Measurements from ENCODE around the gene VPS36. TPM values are rescaled to one million over a fixed set of nuclear protein-coding genes. Genes with fewer than 3 reads are reported as not detected.
"Not testable (repeated sequence)": the region's sequence is repeated elsewhere in the genome, so short reads cannot be mapped to it uniquely, and the experiment has no call there.

Gene VPS36
- total RNA-seq, 1 donor from 2014 or later: 30.4 TPM

DNA sequence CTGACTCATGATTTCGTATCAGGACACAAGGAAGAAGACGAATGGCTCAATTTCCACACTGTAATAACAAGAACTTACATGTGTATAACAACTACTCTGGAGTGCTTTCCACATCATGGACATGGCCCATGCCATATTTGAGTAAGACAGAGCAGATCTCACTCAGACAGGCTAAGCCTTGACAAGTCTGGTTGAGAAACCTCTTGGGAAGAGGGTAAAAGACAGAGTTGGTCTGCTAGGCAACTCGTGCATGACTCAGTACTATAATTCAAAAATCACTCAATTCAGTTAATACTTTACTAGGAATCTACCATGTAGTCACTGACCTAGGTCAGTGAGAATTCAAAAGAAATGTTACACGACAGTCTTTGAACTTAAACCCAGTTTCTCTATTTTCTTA lies 38.8 kb downstream of the VPS36 start:
- Mint-ChIP-seq H3K9me3 (ENCODE audit: low read depth) (no peaks in the 10 kb centered on the region), H3K27ac (ENCODE audit: unreplicated experiment) (peak overlapping the region; percentile 70), H3K36me3 (ENCODE audit: low read depth) (peaks cover 4% of the 10 kb centered on the region), H3K27me3 (ENCODE audit: low read depth) (no peaks in the 10 kb centered on the region), H3K4me1 (ENCODE audit: low read depth) (peaks cover 39% of the 10 kb centered on the region), H3K4me3 (ENCODE audit: unreplicated experiment) (no peak overlapping the region)
- no peak for DNase-seq (ENCODE audit: low spot score)
- TF ChIP-seq, protein P1, sequence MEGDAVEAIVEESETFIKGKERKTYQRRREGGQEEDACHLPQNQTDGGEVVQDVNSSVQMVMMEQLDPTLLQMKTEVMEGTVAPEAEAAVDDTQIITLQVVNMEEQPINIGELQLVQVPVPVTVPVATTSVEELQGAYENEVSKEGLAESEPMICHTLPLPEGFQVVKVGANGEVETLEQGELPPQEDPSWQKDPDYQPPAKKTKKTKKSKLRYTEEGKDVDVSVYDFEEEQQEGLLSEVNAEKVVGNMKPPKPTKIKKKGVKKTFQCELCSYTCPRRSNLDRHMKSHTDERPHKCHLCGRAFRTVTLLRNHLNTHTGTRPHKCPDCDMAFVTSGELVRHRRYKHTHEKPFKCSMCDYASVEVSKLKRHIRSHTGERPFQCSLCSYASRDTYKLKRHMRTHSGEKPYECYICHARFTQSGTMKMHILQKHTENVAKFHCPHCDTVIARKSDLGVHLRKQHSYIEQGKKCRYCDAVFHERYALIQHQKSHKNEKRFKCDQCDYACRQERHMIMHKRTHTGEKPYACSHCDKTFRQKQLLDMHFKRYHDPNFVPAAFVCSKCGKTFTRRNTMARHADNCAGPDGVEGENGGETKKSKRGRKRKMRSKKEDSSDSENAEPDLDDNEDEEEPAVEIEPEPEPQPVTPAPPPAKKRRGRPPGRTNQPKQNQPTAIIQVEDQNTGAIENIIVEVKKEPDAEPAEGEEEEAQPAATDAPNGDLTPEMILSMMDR (IDR thresholded peaks at IDR 0.05): no peak

DNA sequence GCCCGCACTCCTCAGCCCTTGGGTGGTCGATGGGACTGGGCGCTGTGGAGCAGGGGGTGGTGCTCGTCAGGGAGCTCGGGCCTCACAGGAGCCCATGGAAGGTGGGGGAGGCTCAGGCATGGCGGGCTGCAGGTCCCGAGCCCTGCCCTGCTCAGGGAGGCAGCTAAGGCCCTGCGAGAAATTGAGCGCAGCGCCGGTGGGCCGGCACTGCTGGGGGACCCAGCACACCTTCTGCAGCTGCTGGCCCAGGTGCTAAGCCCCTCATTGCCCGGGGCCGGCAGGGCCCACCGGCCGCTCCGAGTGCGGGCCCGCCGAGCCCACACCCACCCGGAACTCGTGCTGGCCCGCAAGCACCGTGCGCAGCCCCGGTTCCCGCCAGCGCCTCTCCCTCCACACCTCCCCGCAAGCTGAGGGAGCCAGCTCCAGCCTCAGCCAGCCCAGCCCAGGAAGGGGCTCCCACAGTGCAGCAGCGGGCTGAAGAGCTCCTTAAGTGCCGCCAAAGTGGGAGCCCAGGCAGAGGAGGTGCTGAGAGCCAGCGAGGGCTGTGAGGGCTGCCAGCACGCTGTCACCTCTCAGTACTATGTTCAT lies 42.3 kb downstream of the VPS36 start:
- DNase-seq (ENCODE audit: low spot score); H3K4me3 Mint-ChIP-seq (ENCODE audit: unreplicated experiment); H3K9me3 Mint-ChIP-seq (ENCODE audit: low read depth); H3K27me3 Mint-ChIP-seq (ENCODE audit: low read depth); H3K27ac Mint-ChIP-seq (ENCODE audit: unreplicated experiment); H3K36me3 Mint-ChIP-seq (ENCODE audit: low read depth): not testable (repeated sequence)
- H3K4me1 Mint-ChIP-seq (ENCODE audit: low read depth): peaks cover 38% of the 10 kb centered on the region

DNA sequence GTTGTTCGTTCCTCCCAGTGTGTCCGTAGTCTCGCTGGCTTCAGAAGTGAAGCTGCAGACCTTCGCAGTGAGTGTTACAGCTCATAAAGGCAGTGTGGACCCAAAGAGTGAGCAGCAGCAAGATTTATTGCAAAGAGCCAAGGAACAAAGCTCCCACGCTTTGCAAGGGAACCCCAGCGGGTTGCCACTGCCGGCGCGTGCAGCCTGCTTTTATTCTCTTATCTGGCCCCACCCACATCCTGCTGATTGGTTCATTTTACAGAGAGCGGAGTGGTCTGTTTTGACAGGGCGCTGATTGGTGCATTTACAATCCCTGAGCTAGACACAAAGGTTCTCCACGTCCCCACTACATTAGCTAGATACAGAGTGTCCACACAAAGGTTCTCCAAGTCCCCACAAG lies 43.0 kb downstream of the VPS36 start:
- H3K36me3 Mint-ChIP-seq (ENCODE audit: low read depth); H3K9me3 Mint-ChIP-seq (ENCODE audit: low read depth); H3K4me3 Mint-ChIP-seq (ENCODE audit: unreplicated experiment); DNase-seq (ENCODE audit: low spot score); H3K27me3 Mint-ChIP-seq (ENCODE audit: low read depth); H3K27ac Mint-ChIP-seq (ENCODE audit: unreplicated experiment): not testable (repeated sequence)
- H3K4me1 Mint-ChIP-seq (ENCODE audit: low read depth): peaks cover 38% of the 10 kb centered on the region

DNA sequence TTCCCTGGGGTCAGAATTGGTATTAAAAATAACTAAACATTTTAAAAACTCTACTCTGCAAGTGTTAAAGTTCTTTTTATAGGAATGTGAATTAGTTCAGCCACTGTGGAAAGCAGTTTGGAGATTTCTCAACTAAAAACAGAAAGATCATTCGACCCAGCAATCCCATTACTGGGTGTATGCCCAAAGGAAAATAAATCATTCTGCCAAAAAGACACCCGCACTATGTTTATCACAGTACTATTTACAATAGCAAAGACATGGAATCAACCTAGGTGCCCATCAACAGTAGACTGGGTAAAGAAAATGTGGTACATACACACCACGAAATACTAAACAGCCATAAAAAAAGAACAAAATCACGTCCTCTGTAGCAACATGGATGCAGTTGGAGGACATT lies 43.8 kb downstream of the VPS36 start:
- Mint-ChIP-seq H3K4me3 (ENCODE audit: unreplicated experiment) (peak overlapping the region; percentile 68), H3K4me1 (ENCODE audit: low read depth) (peaks cover 29% of the 10 kb centered on the region), H3K27me3 (ENCODE audit: low read depth) (no peaks in the 10 kb centered on the region), H3K9me3 (ENCODE audit: low read depth) (no peaks in the 10 kb centered on the region), H3K36me3 (ENCODE audit: low read depth) (peaks cover 1% of the 10 kb centered on the region), H3K27ac (ENCODE audit: unreplicated experiment) (peak overlapping the region; percentile 57)
- TF ChIP-seq, protein P1 (IDR thresholded peaks at IDR 0.05): no peak
- no peak for DNase-seq (ENCODE audit: low spot score)

DNA sequence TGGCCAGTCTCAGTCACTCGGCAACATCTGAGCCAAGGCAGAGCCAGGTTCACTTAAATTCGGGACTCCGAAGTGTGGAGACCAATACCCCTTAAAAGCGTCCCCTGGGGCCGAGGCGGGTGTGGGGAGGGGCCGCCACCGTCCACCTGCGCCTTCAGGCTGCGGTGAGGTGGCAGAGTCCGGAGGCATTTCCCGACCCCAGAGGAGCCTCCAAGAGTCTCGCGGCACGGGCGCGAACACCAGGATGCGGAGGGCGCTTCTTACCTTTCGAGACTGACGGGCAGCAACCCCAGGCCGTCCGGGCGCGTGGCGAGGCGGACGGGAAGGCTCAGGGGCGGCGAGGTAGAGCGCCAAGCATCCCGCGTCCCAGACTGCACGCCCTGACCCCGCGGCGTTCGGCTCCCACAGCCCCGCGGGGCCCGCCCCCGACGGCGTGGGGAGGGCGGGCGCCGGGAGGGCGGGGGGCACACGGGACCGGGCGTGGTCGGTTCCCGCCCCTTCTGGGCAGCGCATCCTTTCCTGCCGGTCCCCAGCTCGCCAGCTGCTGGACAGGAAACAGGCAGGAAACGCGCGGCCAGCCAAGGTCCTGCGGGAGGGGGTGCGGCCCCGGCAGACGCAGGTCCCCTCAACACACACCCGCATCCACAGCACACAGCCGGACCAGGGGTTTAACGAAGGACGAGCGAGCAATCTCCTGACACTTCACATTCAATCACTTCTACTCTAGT lies 44.5 kb downstream of the VPS36 start, which contains the start of gene THSD1:
Gene THSD1 (minus strand): TSS at position 406 of the 728 bp plus-strand sequence. CDS start 3,572 bp downstream, outside the sequence.
- no peaks in the 10 kb centered on the region for H3K27me3 Mint-ChIP-seq (ENCODE audit: low read depth)
- TF ChIP-seq, protein P1 (IDR thresholded peaks at IDR 0.05): no peak

DNA sequence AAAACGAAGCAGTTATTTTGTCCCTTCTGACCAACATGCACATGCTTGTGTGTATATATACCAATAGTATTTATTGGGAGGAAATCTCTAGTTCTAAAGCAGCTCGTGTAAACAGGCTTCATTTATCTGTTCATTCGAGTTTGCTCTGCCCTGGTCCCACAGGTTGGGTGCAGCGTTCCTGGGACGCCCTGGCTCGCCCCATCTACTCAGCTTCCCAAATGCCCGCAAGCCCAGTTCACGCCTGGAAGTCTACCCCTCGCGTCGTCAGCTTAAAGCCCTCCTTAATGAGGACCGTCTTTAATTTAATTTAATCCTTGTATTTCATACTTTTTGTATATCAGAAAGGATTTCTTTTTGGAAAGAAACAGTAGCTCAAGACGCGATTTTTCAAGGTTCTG lies 45.1 kb downstream of the VPS36 start:
- peak overlapping the region; percentile 17 for H3K27ac Mint-ChIP-seq (ENCODE audit: unreplicated experiment)
- H3K4me3 Mint-ChIP-seq (ENCODE audit: unreplicated experiment): peak overlapping the region; percentile 78
- TF ChIP-seq, protein P1 (IDR thresholded peaks at IDR 0.05): no peak
- no peaks in the 10 kb centered on the region for H3K27me3 Mint-ChIP-seq (ENCODE audit: low read depth)
- no peaks in the 10 kb centered on the region for H3K9me3 Mint-ChIP-seq (ENCODE audit: low read depth)
- peaks cover 26% of the 10 kb centered on the region for H3K4me1 Mint-ChIP-seq (ENCODE audit: low read depth)
- DNase-seq (ENCODE audit: low spot score): no peak
- peaks cover 1% of the 10 kb centered on the region for H3K36me3 Mint-ChIP-seq (ENCODE audit: low read depth)

More for the DNA sequence above, 44.5 kb downstream of the VPS36 start, which contains the start of gene THSD1:
- H3K36me3 Mint-ChIP-seq (ENCODE audit: low read depth): peaks cover 1% of the 10 kb centered on the region
- peak within 1 kb of the TSS; percentile 78 for H3K4me3 Mint-ChIP-seq (ENCODE audit: unreplicated experiment)
- no peaks in the 10 kb centered on the region for H3K9me3 Mint-ChIP-seq (ENCODE audit: low read depth)
- no peak for DNase-seq (ENCODE audit: low spot score)
- H3K4me1 Mint-ChIP-seq (ENCODE audit: low read depth): peaks cover 26% of the 10 kb centered on the region
- H3K27ac Mint-ChIP-seq (ENCODE audit: unreplicated experiment): peak within 1 kb of the TSS; percentile 57

Measured in chondrocyte (in vitro differentiated cells).